HepG2 (cell line): ENCODE results near the gene CLPTM1L. TPM values are rescaled to one million over a fixed set of nuclear protein-coding genes. Genes with fewer than 3 reads are reported as not detected.

Experiments
- CCDC6 ChIP-seq: sonication (generic); formaldehyde crosslinking; IDR thresholded peaks from 2 replicates; pipeline ENCODE4 v1.8.1; 2022; ENCODE audit warnings: mild to moderate bottlenecking, missing genetic modification reagents, moderate library complexity
- CEBPB ChIP-seq: IDR thresholded peaks from 2 replicates; pipeline ENCODE4 v1.6.1; 2011; ENCODE audit warnings: low read depth, low read length, improper control_type of control experiment, borderline replicate concordance
- HDAC1 ChIP-seq: sonication (generic); formaldehyde crosslinking; IDR thresholded peaks from 2 replicates; pipeline ENCODE4 v1.5.1; 2020; ENCODE audit warnings: mild to moderate bottlenecking, missing genetic modification reagents
- HNRNPH1 ChIP-seq: fragments of 200-400 bp; formaldehyde crosslinking; optimal IDR thresholded peaks from 2 replicates; pipeline ENCODE3; 2017; ENCODE audit warnings: mild to moderate bottlenecking, low read depth, low read length
- PRDM15 ChIP-seq: sonication (generic); formaldehyde crosslinking; IDR thresholded peaks from 2 replicates; pipeline ENCODE4 v1.4.0; 2020; ENCODE audit warnings: missing genetic modification reagents
- REPIN1 ChIP-seq: sonication (generic); formaldehyde crosslinking; IDR thresholded peaks from 2 replicates; pipeline ENCODE4 v1.8.0; 2022; ENCODE audit warnings: missing genetic modification reagents, low read depth, mild to moderate bottlenecking, borderline replicate concordance
- RORA ChIP-seq: sonication (generic); formaldehyde crosslinking; IDR thresholded peaks from 2 replicates; pipeline ENCODE4 v1.5.0; 2020; ENCODE audit warnings: mild to moderate bottlenecking, missing genetic modification reagents, moderate library complexity
- SALL1 ChIP-seq: sonication (generic); formaldehyde crosslinking; IDR thresholded peaks from 2 replicates; pipeline ENCODE4 v1.8.0; 2022; ENCODE audit warnings: mild to moderate bottlenecking, missing genetic modification reagents
- SOX6 ChIP-seq, 2 experiments: fragments of 450-650 bp in 1 of 2; sonication (generic) in 1 of 2; formaldehyde crosslinking in 1 of 2; IDR thresholded peaks; 2 replicates each; pipeline versions ENCODE4 v1.4.0 to v1.6.1; 2017 to 2020; ENCODE audit warnings: antibody characterized with exemption in 1 of 2, mild to moderate bottlenecking in 1 of 2, missing genetic modification reagents in 1 of 2
- STAG1 ChIP-seq: sonication (generic); formaldehyde crosslinking; IDR thresholded peaks from 2 replicates; pipeline ENCODE4 v1.4.0; 2020; ENCODE audit warnings: missing genetic modification reagents
- ZFYVE20 ChIP-seq: sonication (generic); formaldehyde crosslinking; IDR thresholded peaks from 2 replicates; pipeline ENCODE4 v1.8.0; 2023; ENCODE audit warnings: low read depth, mild to moderate bottlenecking, moderate library complexity, missing genetic modification reagents, borderline replicate concordance
- ZNF263 ChIP-seq: sonication (generic); formaldehyde crosslinking; IDR thresholded peaks from 2 replicates; pipeline ENCODE4 v1.4.0; 2020; ENCODE audit warnings: missing genetic modification reagents
- ZNF556 ChIP-seq: sonication (generic); formaldehyde crosslinking; IDR thresholded peaks from 2 replicates; pipeline ENCODE4 v1.4.0; 2020; ENCODE audit warnings: mild to moderate bottlenecking, missing genetic modification reagents, borderline replicate concordance
- ZNF563 ChIP-seq: sonication (generic); formaldehyde crosslinking; IDR thresholded peaks from 2 replicates; pipeline ENCODE4 v1.8.0; 2022; ENCODE audit warnings: mild to moderate bottlenecking, moderate library complexity, missing genetic modification reagents
- polyA plus RNA-seq, 8 experiments: library from polyadenylated mRNA; depleted of rRNA in 3 of 8; stranded (reverse) in 7 of 8; unstranded in 1 of 8; fragments of >200 nt; fragmentation: Illumina TruSeq in 4 of 8; extraction: Trizol in 4 of 8; gene quantifications; 2 replicates each; pipeline versions ENCODE4 v1.2.1 to v1.2.3, GENCODE V29; 2011 to 2016; ENCODE audit warnings: low read depth in 4 of 8, missing spikeins in 1 of 8, mixed read lengths in 1 of 8; ENCODE audit not compliant: insufficient read depth in 1 of 8
- total RNA-seq, 5 experiments: library from RNA; depleted of rRNA; stranded (reverse); fragments of >200 nt; fragmentation: Illumina TruSeq; extraction: Trizol; gene quantifications; 2 replicates each; pipeline ENCODE4 v1.2.3, GENCODE V29; 2016; ENCODE audit warnings: low read depth in 1 of 5
- TF ChIP-seq, protein P1 (sequence below): sonication (generic); formaldehyde crosslinking; IDR thresholded peaks from 2 replicates; pipeline ENCODE4 v1.5.1; 2020; ENCODE audit warnings: missing genetic modification reagents, mild to moderate bottlenecking, borderline replicate concordance
- TF ChIP-seq, protein P2 (sequence below): sonication (generic); formaldehyde crosslinking; IDR thresholded peaks from 2 replicates; pipeline ENCODE4 v1.4.0; 2020; ENCODE audit warnings: missing genetic modification reagents
- TF ChIP-seq, protein P3 (sequence below): sonication (generic); formaldehyde crosslinking; IDR thresholded peaks from 2 replicates; pipeline ENCODE4 v1.4.0; 2020; ENCODE audit warnings: missing genetic modification reagents
- TF ChIP-seq, protein P4 (sequence below): sonication (generic); formaldehyde crosslinking; IDR thresholded peaks from 2 replicates; pipeline ENCODE4 v1.5.1; 2020; ENCODE audit warnings: mild to moderate bottlenecking, missing genetic modification reagents, moderate library complexity

Gene CLPTM1L
- total and polyA plus RNA-seq, 2 of the 13 experiments (the other 11 are each of a cell fraction or from before 2014, with no cell fraction given), result 80.3 to 124 TPM

- TF ChIP-seq HNRNPH1, result no peak
- no peak for TF ChIP-seq CCDC6 (CRISPR knock-in tag)
- no peak for TF ChIP-seq ZFYVE20
- peak; percentile 51; the same call in 1 of the 2 replicates for TF ChIP-seq SALL1 (CRISPR knock-in tag)
- TF ChIP-seq STAG1, result peak; percentile 80
- TF ChIP-seq ZNF563 (CRISPR knock-in tag), result no peak
- TF ChIP-seq, protein P1, sequence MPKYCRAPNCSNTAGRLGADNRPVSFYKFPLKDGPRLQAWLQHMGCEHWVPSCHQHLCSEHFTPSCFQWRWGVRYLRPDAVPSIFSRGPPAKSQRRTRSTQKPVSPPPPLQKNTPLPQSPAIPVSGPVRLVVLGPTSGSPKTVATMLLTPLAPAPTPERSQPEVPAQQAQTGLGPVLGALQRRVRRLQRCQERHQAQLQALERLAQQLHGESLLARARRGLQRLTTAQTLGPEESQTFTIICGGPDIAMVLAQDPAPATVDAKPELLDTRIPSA, result no peak
- no peak for TF ChIP-seq RORA (CRISPR knock-in tag)
- TF ChIP-seq ZNF556, result no peak
- no peak for TF ChIP-seq CEBPB
- TF ChIP-seq ZNF263, result peak; percentile 47; the same call in 1 of the 2 replicates
- TF ChIP-seq, protein P2, sequence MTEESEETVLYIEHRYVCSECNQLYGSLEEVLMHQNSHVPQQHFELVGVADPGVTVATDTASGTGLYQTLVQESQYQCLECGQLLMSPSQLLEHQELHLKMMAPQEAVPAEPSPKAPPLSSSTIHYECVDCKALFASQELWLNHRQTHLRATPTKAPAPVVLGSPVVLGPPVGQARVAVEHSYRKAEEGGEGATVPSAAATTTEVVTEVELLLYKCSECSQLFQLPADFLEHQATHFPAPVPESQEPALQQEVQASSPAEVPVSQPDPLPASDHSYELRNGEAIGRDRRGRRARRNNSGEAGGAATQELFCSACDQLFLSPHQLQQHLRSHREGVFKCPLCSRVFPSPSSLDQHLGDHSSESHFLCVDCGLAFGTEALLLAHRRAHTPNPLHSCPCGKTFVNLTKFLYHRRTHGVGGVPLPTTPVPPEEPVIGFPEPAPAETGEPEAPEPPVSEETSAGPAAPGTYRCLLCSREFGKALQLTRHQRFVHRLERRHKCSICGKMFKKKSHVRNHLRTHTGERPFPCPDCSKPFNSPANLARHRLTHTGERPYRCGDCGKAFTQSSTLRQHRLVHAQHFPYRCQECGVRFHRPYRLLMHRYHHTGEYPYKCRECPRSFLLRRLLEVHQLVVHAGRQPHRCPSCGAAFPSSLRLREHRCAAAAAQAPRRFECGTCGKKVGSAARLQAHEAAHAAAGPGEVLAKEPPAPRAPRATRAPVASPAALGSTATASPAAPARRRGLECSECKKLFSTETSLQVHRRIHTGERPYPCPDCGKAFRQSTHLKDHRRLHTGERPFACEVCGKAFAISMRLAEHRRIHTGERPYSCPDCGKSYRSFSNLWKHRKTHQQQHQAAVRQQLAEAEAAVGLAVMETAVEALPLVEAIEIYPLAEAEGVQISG (CRISPR knock-in tag), result peak; percentile 67
- TF ChIP-seq PRDM15, result no peak
- no peak for TF ChIP-seq HDAC1 (CRISPR knock-in tag)
- TF ChIP-seq, protein P3, sequence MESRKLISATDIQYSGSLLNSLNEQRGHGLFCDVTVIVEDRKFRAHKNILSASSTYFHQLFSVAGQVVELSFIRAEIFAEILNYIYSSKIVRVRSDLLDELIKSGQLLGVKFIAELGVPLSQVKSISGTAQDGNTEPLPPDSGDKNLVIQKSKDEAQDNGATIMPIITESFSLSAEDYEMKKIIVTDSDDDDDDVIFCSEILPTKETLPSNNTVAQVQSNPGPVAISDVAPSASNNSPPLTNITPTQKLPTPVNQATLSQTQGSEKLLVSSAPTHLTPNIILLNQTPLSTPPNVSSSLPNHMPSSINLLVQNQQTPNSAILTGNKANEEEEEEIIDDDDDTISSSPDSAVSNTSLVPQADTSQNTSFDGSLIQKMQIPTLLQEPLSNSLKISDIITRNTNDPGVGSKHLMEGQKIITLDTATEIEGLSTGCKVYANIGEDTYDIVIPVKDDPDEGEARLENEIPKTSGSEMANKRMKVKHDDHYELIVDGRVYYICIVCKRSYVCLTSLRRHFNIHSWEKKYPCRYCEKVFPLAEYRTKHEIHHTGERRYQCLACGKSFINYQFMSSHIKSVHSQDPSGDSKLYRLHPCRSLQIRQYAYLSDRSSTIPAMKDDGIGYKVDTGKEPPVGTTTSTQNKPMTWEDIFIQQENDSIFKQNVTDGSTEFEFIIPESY (CRISPR knock-in tag), result peak; percentile 98
- TF ChIP-seq, protein P4, sequence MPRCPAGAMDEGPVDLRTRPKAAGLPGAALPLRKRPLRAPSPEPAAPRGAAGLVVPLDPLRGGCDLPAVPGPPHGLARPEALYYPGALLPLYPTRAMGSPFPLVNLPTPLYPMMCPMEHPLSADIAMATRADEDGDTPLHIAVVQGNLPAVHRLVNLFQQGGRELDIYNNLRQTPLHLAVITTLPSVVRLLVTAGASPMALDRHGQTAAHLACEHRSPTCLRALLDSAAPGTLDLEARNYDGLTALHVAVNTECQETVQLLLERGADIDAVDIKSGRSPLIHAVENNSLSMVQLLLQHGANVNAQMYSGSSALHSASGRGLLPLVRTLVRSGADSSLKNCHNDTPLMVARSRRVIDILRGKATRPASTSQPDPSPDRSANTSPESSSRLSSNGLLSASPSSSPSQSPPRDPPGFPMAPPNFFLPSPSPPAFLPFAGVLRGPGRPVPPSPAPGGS (CRISPR knock-in tag), result peak; percentile 65; the same call in 1 of the 2 replicates
- TF ChIP-seq SOX6 (IDR thresholded peaks at IDR 0.05), result no peak
- no peak for TF ChIP-seq SOX6 (CRISPR knock-in tag; IDR thresholded peaks at IDR 0.05)
- TF ChIP-seq REPIN1 (CRISPR knock-in tag), result no peak
Observed at GRCh38 chr5:1380011-1380817, 35.3 kb upstream of the CLPTM1L start (continued).
